Neural progenitor cell (in vitro differentiated cells): Measurements from ENCODE around the gene COL15A1. TPM values are rescaled to one million over a fixed set of nuclear protein-coding genes. Genes with fewer than 3 reads are reported as not detected.

Experiments used
- DNase-seq: peaks from one replicate; pipeline ENCODE4 v3.0.0-alpha.2; 2016; ENCODE audit warnings: low spot score
- H2AFZ ChIP-seq: fragments of 200-600 bp; sonication (generic); replicated peaks from 2 replicates; pipeline ENCODE4 v1.6.1; 2016; ENCODE audit warnings: antibody characterized with exemption
- H3F3A ChIP-seq: fragments of 200-600 bp; sonication (generic); 2 replicates; pipeline ENCODE4 v1.6.1; 2016; ENCODE audit warnings: antibody characterized with exemption, low read depth
- H3K27ac ChIP-seq: fragments of 200-600 bp; sonication (generic); 2 replicates; pipeline ENCODE4 v1.5.1; 2016; ENCODE audit warnings: mild to moderate bottlenecking
- H3K27me3 ChIP-seq: fragments of 200-600 bp; sonication (generic); 2 replicates; pipeline ENCODE4 v1.6.1; 2016; ENCODE audit warnings: mild to moderate bottlenecking, moderate library complexity
- H3K36me3 ChIP-seq: fragments of 200-600 bp; sonication (generic); 2 replicates; pipeline ENCODE4 v1.5.1; 2016
- H3K4me1 ChIP-seq: fragments of 200-600 bp; sonication (generic); 2 replicates; pipeline ENCODE4 v1.6.1; 2016; ENCODE audit warnings: mixed run types
- H3K4me2 ChIP-seq: fragments of 200-600 bp; sonication (generic); 2 replicates; pipeline ENCODE4 v1.6.1; 2016
- H3K4me3 ChIP-seq: fragments of 200-600 bp; sonication (generic); 2 replicates; pipeline ENCODE4 v1.5.1; 2016
- H3K79me2 ChIP-seq: fragments of 200-600 bp; sonication (generic); 2 replicates; pipeline ENCODE4 v1.6.1; 2016; ENCODE audit warnings: low read depth
- H3K9ac ChIP-seq: fragments of 200-600 bp; sonication (generic); 2 replicates; pipeline ENCODE4 v1.6.1; 2016
- H3K9me3 ChIP-seq: fragments of 200-600 bp; sonication (generic); 2 replicates; pipeline ENCODE4 v1.5.1; 2016; ENCODE audit warnings: low read depth
- H4K20me1 ChIP-seq: fragments of 200-600 bp; sonication (generic); 2 replicates; pipeline ENCODE4 v1.6.1; 2016; ENCODE audit warnings: low read depth
- H3K27ac Mint-ChIP-seq: 3 replicates; pipeline ENCODE4 v1.8.0; 2021; ENCODE audit warnings: mixed read lengths
- H3K27me3 Mint-ChIP-seq: 2 replicates; pipeline ENCODE4 v1.8.0; 2022; ENCODE audit warnings: low read depth, mild to moderate bottlenecking, inconsistent platforms, moderate library complexity, mixed read lengths; ENCODE audit not compliant: insufficient read depth
- H3K36me3 Mint-ChIP-seq: 3 replicates; pipeline ENCODE4 v1.8.0; 2021; ENCODE audit warnings: mixed read lengths
- H3K4me1 Mint-ChIP-seq: 3 replicates; pipeline ENCODE4 v1.8.0; 2021; ENCODE audit warnings: mixed read lengths
- H3K4me3 Mint-ChIP-seq: 3 replicates; pipeline ENCODE4 v1.8.0; 2021; ENCODE audit warnings: mild to moderate bottlenecking, moderate library complexity, mixed read lengths
- H3K9me3 Mint-ChIP-seq: 3 replicates; pipeline ENCODE4 v1.8.0; 2020; ENCODE audit warnings: mixed read lengths
- CTCF ChIP-seq: fragments of 200-600 bp; sonication (generic); IDR thresholded peaks from 2 replicates; pipeline ENCODE4 v1.5.1; 2017; ENCODE audit warnings: antibody characterized with exemption, mild to moderate bottlenecking
- EZH2 ChIP-seq: fragments of 200-600 bp; sonication (generic); IDR thresholded peaks from 2 replicates; pipeline ENCODE4 v1.6.1; 2017; ENCODE audit warnings: antibody characterized with exemption, mild to moderate bottlenecking, moderate library complexity
- EZH2phosphoT487 ChIP-seq: fragments of 200-600 bp; sonication (generic); IDR thresholded peaks from 2 replicates; pipeline ENCODE4 v1.6.1; 2017; ENCODE audit warnings: antibody characterized with exemption
- total RNA-seq: library from RNA; depleted of rRNA; stranded (reverse); fragments of >200 nt; gene quantifications from 2 replicates; pipeline ENCODE4 v1.2.3, GENCODE V29; 2015; ENCODE audit warnings: low replicate concordance

The COL15A1 gene
- total RNA-seq, 1 donor from 2014 or later = 3.2 TPM

DNA sequence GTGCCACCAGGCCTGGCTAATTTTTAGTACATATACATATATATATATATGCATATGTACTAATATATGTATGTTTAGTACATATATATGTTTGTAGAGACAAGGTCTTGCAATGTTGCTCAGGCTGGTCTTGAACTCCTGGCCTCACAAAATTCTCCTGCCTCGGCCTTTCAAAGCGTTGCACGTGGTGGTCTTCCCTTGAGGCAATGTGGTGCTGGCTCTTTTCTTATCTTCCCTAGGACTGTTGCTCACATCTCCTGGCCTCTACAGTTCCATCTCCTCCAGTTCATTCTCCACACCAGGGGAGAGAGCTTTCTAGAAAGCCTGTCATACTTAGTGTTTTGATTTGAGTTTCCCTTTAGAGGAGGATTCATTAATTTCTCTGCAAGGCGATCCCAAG lies 132.3 kb downstream of the COL15A1 start:
- Mint-ChIP-seq H3K9me3 (no peaks in the 10 kb centered on the region), H3K4me1 (peaks cover 19% of the 10 kb centered on the region), H3K27me3 (peaks cover 3% of the 10 kb centered on the region), H3K36me3 (no peaks in the 10 kb centered on the region), H3K27ac (no peak overlapping the region), H3K4me3 (no peak overlapping the region)
- TF ChIP-seq EZH2 (no peak), CTCF (no peak), EZH2phosphoT487 (no peak)
- Histone ChIP-seq H3K9ac (no peak overlapping the region), H3K79me2 (no peaks in the 10 kb centered on the region), H3F3A (no peaks in the 10 kb centered on the region), H3K36me3 (no peaks in the 10 kb centered on the region), H4K20me1 (no peaks in the 10 kb centered on the region), H3K27ac (no peak overlapping the region), H2AFZ (no peak overlapping the region), H3K27me3 (no peaks in the 10 kb centered on the region), H3K4me3 (no peak overlapping the region), H3K4me1 (peaks cover 2% of the 10 kb centered on the region), H3K9me3 (no peaks in the 10 kb centered on the region), H3K4me2 (no peak overlapping the region)
- no peak for DNase-seq

- Histone ChIP-seq H2AFZ (no peak overlapping the region), H3F3A (no peaks in the 10 kb centered on the region), H3K79me2 (no peaks in the 10 kb centered on the region), H3K27ac (no peak overlapping the region), H3K9ac (no peak overlapping the region), H3K27me3 (no peaks in the 10 kb centered on the region), H3K4me1 (no peaks in the 10 kb centered on the region), H3K36me3 (no peaks in the 10 kb centered on the region), H3K4me3 (no peak overlapping the region), H4K20me1 (no peaks in the 10 kb centered on the region), H3K4me2 (no peak overlapping the region), H3K9me3 (no peaks in the 10 kb centered on the region)
- Mint-ChIP-seq H3K36me3 (no peaks in the 10 kb centered on the region), H3K4me3 (no peak overlapping the region), H3K4me1 (peaks cover 14% of the 10 kb centered on the region), H3K27me3 (peaks cover 3% of the 10 kb centered on the region), H3K27ac (no peak overlapping the region), H3K9me3 (no peaks in the 10 kb centered on the region)
- no peak for TF ChIP-seq EZH2phosphoT487
- TF ChIP-seq EZH2 = no peak
- no peak for TF ChIP-seq CTCF
- no peak for DNase-seq
Observed at GRCh38 chr9:99076483-99077171, 132.9 kb downstream of the COL15A1 start.

- Histone ChIP-seq H4K20me1 (no peaks in the 10 kb centered on the region), H2AFZ (no peak overlapping the region), H3K4me2 (no peak overlapping the region), H3K27ac (no peak overlapping the region), H3K36me3 (no peaks in the 10 kb centered on the region), H3K79me2 (no peaks in the 10 kb centered on the region), H3K27me3 (no peaks in the 10 kb centered on the region), H3K9me3 (no peaks in the 10 kb centered on the region), H3F3A (no peaks in the 10 kb centered on the region), H3K9ac (no peak overlapping the region), H3K4me1 (no peaks in the 10 kb centered on the region), H3K4me3 (no peak overlapping the region)
- DNase-seq = no peak
- TF ChIP-seq EZH2phosphoT487 (no peak), CTCF (no peak), EZH2 (no peak)
- Mint-ChIP-seq H3K36me3 (no peaks in the 10 kb centered on the region), H3K27ac (no peak overlapping the region), H3K27me3 (peaks cover 3% of the 10 kb centered on the region), H3K4me1 (peaks cover 7% of the 10 kb centered on the region), H3K4me3 (no peak overlapping the region), H3K9me3 (no peaks in the 10 kb centered on the region)
Observed at GRCh38 chr9:99078717-99079116, 135.0 kb downstream of the COL15A1 start.
